GM18508 (cell line): ENCODE measurements around the gene IFITM1.
"Not testable (repeated sequence)": the region's sequence is repeated elsewhere in the genome, so short reads cannot be mapped to it uniquely, and the experiment has no call there.

Experiments
- ATAC-seq: cut with Tn5 transposase; IDR thresholded peaks from one replicate; pipeline ENCODE4 v1.9.1; 2021; ENCODE audit warnings: moderate number of reproducible peaks; ENCODE audit not compliant: insufficient read depth, unreplicated experiment

The IFITM1 gene

DNA sequence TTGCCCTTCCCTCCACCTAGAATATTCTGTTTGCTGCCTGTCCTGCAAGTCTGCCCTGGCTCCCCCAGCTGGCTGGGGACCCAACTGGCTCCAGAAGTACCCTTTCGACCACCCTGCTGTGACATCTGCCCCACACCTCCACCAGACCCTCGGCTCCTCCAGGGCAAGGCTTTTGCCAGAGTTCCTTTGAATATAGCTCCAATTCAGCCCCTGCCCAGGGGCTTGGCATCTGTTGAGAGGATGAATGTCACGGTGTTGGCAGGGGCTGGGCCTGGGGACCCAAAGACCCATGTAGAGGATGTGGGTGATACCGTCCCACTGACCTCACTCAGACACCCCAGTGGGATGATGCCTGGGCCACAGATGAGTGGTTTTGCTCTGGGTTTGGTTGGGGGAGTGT, 31.7 kb upstream of the IFITM1 start:
- ATAC-seq, result no peak

- no peak for ATAC-seq
Observed at GRCh38 chr11:282630-283360, 31.0 kb upstream of the IFITM1 start.

DNA sequence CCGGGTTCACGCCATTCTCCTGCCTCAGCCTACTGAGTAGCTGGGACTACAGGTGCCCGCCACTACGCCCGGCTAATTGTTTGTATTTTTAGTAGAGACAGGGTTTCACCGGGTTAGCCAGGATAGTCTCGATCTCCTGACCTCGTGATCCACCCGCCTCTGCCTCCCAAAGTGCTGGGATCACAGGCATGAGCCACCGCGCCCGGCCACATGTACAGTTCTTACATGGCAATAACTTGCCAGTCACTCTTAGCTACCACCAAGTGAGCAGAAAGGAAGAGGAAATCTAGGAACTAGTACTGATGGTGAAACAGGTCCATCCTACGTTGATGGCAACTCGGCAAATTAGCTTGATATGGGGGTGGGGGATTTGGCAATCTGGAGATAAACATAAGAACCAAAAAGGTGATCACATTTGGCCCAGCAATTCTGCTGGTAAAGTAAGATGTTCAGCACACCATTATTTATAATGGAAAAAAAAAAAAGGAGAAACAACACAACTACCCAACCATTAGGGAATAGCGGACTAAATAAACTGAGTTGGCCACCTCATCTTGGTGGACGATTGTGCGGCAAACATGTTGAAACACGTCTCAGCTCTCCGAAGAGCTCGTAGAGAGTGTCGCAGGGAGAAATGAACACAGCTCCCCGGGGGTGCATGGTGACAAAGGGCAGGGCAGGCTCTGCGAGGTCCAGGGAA, 30.3 kb upstream of the IFITM1 start:
- no peak for ATAC-seq

- no peak for ATAC-seq
Observed at GRCh38 chr11:284105-285020, 29.5 kb upstream of the IFITM1 start.

DNA sequence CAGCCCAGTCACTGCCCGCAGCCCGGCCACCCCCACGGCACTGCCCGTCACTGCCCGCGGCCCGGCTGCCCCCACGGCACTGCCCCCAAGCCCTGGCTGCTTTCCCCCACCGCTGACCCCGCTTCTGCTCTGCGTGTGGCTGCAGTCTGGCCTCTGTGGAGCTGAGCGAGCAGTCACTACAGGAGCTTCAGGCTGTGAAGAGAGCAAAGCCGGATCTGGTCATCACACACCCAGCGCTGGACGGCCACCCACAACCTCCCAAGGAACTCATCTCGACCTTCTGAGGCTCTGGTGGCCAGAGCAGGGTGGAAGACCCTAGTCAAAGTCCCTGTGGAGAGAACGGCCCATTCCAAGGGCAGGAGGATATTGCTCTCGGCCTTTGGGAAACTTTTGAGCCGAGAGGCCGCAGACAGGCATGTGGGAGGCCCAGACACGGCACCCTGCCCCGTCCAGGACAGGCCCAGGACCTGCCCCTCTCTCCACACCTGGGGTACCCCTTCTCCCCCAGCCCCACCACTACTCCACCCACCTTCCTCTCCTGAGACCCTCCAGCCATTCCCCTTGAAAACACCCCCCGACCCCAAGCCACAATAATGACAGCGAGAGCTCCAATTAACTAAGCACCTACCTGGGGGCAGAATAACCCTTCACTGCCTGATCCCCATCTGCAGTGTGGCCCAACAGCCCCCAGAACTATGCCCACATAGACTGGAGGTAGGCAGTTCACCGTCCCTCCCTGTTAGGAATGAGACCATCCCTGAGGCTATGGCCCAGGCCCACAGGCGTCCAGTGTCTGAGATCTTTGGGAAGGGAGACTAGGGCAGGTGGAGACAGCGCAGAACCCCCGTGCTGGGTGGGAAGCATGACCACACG, 28.6 kb upstream of the IFITM1 start:
- ATAC-seq, result no peak

GRCh38 chr11:285894-286220, 28.0 kb upstream of the IFITM1 start:
- ATAC-seq, result no peak

DNA sequence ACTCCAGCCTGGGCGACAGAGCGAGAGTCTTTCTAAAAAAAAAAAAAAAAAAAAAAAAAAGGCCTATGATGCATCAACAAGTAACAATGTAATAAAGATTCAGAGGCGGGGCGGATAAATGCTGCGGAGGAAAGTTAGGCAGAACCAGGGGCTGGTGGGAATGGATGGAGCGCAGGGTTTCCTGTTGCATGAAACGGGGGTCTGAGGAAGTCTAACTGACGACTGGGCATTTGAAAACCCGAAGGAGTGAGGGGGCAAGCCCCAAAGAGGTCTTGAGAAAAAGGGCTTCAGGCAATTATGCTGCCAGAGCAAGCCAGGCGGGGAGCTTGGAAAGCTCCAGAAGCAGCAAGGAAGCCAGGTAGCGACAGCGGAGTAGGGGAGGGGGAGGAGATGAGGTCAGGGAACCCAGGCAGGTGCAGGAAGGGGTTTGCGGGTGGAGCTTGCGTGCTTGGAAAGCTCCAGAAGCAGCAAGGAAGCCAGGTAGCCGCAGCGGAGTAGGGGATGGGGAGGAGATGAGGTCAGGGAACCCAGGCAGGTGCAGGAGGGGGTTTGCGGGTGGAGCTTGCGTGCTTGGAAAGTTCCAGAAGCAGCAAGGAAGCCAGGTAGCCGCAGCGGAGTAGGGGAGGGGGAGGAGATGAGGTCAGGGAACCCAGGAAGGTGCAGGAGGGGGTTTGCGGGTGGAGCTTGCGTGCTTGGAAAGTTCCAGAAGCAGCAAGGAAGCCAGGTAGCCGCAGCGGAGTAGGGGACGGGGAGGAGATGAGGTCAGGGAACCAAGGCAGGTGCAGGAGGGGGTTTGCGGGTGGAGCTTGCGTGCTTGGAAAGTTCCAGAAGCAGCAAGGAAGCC, 26.6 kb upstream of the IFITM1 start:
- ATAC-seq, result not testable (repeated sequence)

GRCh38 chr11:287821-288477, 25.9 kb upstream of the IFITM1 start:
- no peak for ATAC-seq

DNA sequence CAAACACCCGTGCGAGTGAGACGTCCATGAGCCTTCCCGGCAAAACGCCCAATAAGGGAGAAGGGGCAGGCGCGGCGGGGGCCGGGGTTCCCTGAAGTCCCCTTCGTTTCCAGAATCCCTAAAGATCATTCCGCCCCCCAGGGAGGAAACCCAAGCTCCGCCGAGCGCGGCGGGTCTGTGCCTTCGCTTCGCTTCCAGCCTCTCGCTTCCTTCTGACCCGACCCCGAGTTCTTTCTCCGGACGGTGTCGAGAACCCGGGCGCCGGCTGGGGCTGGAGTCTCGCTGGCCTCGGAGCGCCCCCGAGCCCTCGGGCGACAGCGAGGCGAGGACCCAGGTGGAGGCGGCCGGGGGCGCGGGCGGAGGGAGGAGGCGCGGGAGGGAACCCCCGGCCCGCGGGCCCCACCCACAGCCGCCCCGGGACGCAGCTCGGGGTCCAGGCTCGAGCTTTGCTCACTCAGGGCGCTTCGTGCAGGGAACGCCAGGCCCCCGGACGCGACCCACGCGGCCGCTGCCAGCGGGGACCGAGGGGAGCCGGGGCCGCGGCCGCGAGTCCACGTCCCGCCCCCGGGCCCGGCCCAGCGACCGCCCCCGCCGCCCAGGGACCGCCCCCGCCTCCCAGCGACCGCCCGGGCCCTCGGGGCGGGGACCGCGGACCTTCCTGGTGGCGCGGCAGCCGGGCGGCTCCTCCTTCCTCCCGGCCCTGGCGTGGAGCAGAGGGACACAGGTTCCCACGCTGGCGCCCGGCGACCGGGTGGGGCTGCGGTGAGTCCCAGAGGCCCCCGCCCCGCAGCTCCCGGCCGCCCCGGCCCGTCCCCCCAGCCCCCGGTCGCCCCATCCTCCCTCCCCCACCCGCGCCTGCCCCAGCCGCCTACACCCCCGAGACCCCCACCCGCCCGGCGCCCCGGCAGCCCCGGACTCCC, 25.1 kb upstream of the IFITM1 start, which contains the start of gene PGGHG:
TSS of gene PGGHG (plus strand) at position 649 of the 920 bp plus-strand sequence. CDS start 691 bp downstream, outside the sequence.
- ATAC-seq, result no peak

DNA sequence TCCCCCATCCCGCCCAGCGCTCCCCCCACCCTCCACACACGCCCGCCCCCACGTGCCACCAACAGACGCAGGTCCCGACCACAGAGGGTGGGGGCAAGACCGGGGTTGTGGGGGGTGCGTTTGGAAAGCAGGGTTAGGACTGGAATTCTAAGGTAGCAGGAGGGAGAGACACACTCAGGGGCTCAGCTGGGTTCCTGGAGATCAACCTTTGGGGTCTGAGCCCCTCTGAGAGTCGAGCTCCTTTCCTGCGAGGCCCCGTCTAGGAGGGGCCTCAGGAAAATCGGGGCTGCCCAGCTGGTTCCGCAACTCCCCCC, 24.5 kb upstream of the IFITM1 start:
- no peak for ATAC-seq

DNA sequence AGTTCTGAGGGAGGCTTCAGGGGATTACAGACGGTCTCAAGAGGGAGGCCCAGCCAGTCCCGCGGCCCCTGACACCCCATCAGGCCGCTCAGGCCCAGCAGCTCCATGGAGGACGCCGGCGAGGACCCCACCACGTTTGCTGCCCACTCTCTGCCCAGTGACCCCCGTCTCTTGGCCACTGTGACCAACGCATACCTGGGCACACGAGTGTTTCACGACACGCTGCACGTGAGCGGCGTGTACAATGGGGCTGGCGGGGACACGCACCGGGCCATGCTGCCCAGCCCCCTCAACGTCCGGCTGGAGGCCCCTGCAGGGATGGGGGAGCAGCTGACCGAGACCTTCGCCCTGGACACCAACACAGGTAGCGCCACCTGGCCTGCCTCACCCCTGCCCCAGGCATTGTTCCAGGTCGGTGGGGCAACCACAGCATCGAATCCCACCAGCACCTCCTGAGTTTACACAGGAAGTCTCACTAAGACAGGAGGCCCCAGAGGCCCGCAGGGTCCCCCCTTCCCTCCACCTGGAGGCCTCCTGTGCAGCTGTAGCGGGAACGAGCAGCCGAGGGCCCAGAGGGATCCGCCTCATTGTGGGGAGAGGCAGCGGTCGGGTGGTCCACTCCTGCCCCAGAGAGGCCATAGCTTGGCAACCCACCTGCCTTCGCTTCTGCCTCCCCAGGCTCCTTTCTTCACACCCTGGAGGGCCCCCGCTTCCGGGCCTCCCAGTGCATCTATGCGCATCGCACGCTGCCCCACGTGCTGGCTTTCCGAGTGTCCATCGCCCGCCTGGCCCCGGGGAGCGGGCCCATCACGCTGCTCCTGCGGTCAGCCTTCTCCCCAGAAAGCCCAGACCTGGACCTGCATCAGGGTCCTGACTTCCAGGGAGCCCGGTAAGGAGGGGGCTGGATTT, 23.9 kb upstream of the IFITM1 start:
- no peak for ATAC-seq

- no peak for ATAC-seq
Observed at GRCh38 chr11:290621-291231, 23.1 kb upstream of the IFITM1 start.

GRCh38 chr11:291281-292210, 22.3 kb upstream of the IFITM1 start:
- no peak for ATAC-seq

GRCh38 chr11:292211-293121, 21.4 kb upstream of the IFITM1 start:
- ATAC-seq, result no peak
